Mesenteric fat pad (tissue), 1 donor: ENCODE results near the gene MEAF6. TPM values are rescaled to one million over a fixed set of nuclear protein-coding genes. Genes with fewer than 3 reads are reported as not detected.
"Not testable (repeated sequence)": the region's sequence is repeated elsewhere in the genome, so short reads cannot be mapped to it uniquely, and the experiment has no call there.

Source experiments
- DNase-seq: peaks from one replicate; pipeline ENCODE4 v3.0.0-alpha.2; 2020; ENCODE audit warnings: low spot score
- long read RNA-seq: library from polyadenylated mRNA; unstranded; transcript quantifications from one replicate; pipeline ENCODE4 v2.0.0, GENCODE V29; 2020
- total RNA-seq: library from RNA; stranded (reverse); fragmentation: NEBNext Ultra II Directional; extraction: Animal tissue kit (Norgen Biotek cat#: 25700); gene quantifications from one replicate; pipeline ENCODE4 v1.2.1, GENCODE V29; 2021
- donor health status: DM: yes; HTN: yes; CAD: no.

Gene MEAF6
- 43.4 TPM for total RNA-seq
- long read RNA-seq, transcript MEAF6-206 (8 exons, 1,408 nt): minor isoform, 24 of 200 reads
- long read RNA-seq, transcript MEAF6-202 (6 exons, 603 nt): minor isoform, 5 of 200 reads
- long read RNA-seq, transcript MEAF6-201 (7 exons, 1,525 nt): major isoform, 162 of 200 reads
- long read RNA-seq, partial matches to known transcripts: 2 of 200 reads
- long read RNA-seq, other reads (novel, unspliced or antisense): 7 of 200 reads

DNA sequence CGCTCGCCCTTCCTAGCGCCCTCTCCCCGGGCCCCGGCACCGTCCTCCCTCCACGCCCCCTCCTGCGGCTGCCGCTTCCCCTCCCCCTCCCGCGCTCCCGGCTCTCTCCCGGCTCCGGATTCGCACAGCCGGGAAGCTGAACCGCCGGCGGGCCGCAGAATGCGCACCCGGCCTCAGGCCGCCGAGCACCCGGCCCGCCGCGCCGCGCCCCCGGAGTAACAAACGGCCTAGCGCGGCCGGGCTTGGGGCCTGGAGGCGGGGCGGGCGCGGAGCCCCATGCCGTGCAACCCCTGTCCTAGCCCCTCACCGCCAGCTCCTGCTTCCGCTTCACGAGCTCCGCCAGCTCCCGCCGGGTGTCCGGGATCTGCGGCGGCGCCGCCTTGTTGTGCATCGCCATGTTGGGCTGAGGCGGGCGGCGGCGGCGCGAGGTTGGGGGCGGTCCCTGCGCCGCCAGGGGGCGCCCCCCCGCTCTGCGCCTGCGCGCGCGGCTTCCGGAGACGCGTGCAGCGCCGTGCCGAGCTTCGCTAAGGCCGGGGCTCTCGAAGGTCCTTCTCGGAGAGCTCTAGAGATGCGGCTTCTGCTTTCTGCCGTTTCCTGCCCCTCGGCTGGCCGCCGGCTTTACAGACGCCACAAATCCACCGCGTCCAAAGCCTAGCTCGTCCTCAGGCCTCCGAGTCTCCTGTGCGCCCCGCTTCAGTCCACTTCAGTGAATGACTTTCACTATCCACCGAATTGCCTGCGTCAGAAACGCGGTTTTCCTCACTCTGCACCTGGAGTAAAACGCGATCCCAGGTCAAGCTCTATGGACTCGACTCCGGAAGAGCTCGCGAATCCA lies at the start of gene MEAF6:
Gene MEAF6 (minus strand): TSS at position 417 of the 835 bp plus-strand sequence. CDS start 20 bp downstream, at position 397.
- DNase-seq: peak; percentile 94

DNA sequence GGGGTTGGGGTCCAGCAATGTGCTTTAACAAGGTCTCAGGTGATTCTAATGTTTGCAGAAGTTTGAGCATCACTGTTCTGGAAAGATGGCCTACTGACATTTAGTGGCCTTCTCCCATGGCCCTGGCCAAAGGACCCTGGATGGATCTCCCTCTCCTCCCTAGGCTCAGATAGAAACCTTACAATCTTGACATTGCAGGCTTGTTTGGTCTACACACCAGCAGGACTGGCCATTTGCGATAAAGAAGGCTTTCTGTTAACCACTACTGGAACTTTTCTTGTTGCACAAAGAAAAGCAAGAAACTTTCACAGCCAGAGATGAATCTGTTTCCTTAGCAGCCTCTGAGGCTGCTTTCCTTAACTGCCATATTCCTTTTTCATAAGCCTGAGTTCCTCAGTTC lies 48.4 kb upstream of the MEAF6 start:
- no peak for DNase-seq

DNA sequence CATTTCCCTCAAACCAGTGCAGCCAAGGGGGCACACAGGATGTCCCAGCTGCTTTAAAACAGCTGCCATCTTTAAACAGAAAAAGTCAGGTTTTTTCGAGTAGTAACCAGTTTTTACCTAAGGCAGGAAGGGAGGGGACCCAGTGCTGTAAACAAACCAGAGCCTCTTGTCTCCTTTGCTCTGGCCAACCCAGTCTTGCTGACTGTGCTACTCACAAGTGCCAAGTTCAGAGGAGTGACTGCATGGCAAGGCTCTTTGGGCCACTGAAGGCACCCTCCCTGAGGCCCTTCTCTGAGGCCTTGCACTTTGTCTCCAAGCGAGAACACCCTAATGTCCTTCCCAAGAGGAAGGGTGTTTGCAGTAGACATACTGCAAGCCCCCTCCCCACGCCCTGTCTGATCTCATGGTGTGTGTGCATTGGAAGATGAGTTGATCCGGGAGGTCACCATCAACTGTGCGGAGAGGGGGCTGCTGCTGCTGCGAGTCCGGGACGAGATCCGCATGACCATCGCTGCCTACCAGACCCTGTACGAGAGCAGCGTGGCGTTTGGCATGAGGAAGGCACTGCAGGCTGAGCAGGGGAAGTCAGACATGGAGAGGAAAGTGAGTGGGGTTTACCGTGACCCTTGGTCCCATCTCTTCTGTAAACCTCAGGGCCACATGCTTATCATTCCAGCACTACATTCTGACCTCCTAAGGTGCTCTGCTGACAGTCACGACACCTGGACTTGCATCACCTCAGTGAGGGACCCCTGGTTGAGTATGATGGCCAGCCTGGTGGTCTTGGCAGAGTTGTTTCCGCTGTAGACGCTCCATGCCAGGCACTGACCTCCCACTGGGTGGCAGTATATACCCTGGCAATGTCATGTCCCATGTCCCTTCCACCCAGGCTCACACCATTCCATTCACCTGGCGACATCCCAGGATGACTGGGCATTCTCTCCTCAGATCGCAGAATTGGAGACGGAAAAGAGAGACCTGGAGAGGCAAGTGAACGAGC lies 46.9 kb upstream of the MEAF6 start:
- no peak for DNase-seq

DNA sequence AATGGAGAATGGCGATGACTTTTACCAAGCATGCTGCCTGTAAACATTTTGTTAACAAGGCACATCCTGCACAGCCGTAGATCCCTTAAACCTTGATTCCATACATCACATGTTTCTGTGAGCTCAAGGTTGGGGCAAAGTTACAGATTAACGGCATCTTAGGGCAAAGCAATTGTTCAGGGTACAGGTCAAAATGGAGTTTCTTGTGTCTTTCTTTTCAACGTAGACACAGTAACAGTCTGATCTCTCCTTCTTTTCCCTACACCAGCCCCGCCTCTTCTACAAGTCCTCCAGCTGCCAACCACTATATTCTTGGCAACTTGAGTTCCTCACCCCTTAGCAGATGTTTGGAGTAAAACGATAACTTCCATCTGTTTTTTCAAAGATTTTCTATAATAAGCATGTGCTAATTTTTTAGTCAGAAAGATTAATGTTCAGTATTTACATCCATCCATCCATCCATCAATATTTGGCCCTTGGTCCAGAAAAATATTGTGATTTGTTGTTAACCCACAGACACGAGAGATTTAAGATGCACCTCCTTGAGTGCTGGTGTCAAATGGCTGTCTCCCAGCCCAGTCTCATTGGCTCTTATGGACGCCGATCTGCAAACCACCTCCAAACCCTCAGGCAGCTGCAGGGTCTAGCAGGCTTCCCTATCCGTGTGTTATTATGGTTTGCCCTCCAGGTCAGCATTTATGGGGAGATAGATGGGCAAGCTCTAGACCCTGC lies 46.0 kb upstream of the MEAF6 start:
- DNase-seq: no peak

DNA sequence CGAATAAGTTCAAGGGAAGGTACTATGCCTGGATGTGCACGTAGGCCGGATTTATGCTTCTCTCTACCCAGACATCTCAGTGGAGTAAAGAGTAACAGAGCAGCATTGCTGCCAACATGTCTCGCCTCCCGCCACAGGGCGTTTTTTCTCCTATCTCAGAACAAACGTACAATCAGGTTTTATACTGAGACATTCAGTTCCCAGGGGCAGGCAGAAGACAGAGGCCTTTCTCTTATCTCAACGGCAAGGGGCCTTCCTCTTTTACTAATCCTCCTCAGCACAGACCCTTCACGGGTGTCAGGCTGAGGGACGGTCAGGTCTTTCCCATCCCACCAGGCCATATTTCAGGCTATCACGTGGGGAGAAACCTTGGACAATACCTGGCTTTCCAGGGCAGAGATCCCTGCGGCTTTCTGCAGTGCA lies 45.4 kb upstream of the MEAF6 start:
- not testable (repeated sequence) for DNase-seq

DNA sequence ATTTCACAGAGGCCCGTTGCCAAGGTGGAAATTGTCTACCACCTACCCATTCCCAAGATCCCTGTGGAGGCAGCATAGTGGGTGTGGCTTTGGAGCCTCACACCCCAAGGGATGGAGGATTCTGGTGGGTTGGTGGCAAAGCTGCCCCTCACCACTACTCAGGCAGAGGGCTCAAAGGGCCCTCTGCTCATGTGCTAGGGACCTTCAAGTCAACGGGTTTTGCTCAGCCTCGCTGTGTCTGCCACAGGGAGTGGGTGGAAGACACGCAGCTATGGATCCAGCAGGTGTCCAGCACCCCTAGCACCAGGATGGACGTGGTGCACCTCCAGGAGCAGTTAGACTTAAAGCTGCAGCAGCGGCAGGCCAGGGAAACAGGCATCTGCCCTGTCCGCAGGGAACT lies 44.5 kb upstream of the MEAF6 start:
- DNase-seq: no peak

DNA sequence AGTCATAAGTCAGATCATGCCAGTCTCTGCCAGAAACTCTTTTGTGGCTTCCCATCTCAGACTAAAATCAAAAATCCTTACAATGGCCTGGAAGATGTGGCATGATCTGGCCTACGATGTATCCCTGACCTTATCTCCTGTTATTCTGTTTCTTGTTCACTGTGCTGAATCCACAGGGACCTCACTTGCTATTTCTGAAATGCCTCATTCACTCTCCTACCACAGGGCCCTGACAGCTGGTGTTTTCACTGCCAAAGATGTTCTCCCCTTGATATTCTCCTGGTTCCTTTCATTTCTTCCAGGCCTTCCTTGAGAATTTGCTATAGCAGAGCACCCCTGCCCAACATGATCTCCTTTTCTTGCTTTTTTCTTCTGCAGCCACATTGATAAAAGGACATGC lies 43.8 kb upstream of the MEAF6 start:
- DNase-seq: no peak

DNA sequence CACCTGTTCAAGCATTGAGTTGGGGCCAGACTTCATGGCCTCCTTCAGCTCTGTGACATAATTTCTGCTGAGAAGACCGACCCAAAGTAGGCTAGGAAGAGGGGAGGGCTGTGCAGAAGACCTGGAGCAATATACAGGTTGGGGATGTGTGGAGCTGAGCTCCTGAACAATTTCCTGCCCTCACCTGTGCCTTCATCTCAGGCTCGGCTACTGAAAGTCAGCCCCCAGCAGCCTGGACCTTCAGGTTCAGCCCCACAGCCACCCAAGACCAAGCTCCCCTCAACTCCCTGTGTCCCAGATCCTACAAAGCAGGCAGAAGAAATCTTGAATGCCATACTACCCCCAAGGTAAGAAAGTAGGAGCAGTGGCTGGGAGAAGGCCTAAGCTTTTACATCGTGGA lies 42.8 kb upstream of the MEAF6 start:
- no peak for DNase-seq

DNA sequence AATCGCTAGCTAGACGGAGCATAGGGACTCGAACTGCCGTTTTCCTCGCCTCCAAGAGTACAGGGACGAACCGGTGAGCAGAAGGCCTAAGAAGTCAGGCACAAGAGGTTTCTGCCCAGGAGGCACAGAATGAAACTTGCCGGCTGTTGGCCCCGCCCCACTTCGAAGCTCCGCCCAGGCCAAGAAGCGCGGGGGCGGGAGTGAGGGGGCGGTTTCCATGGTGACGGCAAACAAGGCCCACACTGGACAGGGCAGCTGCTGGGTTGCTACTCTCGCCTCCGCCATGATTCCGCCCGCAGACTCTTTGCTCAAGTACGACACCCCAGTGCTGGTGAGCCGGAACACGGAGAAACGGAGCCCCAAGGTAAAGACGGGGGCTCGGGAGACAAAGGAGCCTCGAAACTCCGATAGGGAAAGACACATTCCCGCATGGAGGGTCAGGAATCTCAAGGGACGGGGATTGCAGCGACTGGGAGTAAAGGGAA lies 42.2 kb upstream of the MEAF6 start, which contains the start of gene DNALI1:
Gene DNALI1 (plus strand): TSS at position 229 of the 485 bp plus-strand sequence. CDS start 55 bp downstream, at position 284.
- peak; percentile 93 for DNase-seq

DNA sequence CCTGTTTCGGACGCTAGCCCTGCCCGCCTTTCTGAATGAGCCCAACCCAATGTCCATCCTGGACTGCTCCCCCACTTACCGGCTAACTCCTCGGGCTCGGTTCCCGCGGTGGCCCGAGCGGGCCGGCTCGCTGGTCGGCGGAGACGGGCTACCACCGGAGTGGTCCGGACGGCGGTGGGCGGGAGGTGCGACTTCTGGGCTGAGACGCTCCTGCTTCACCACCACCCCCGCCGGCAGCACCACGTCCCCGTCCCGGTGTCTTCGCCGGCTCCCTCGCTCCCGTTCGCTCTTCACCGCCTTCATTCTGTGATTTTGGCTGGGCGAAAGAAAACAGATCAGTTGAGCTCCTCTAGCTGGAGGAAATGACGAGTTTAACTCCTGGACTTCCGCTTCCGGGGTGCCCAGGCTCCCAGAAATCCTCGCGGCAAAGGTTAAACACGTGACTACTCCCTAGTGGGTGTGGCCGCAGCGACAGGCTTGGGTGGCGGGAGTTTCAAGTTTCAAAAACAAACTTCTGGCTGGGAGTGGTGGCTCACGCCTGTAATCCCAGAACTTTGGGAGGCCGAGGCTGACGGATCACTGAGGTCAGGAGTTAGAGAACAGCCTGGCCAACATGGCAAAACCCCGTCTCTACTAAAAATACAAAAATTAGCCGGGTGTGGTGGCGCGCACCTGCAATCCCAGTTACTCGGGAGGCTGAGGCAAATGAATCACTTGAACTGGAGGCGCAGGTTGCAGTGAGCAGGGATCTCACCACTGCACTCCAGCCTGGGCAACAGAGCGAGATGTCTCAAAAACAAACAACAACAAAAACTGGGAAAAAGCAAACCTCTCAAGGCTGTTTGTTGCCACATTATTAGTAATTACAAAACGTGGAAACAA lies 39.6 kb upstream of the MEAF6 start, which contains the start of gene SNIP1:
Gene SNIP1 (minus strand): TSS at position 367 of the 882 bp plus-strand sequence. CDS start 64 bp downstream, at position 303.
- DNase-seq: peak; percentile 94

DNA sequence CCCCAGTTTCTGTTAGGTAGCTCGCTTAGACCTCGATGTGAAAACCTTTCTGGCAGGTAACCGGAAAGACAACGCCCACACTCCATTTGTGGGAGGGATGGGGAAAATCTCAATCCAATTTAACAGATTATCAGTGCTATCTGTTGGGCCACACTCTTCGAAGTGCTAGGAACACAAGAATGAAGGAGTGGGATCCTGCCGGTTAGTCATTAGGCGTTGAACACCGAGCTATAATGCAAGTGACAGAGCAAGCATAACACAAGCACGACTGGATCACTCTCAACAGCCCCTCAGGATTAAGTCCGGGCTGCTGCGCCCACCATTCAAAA lies 39.0 kb upstream of the MEAF6 start:
- DNase-seq: no peak

DNA sequence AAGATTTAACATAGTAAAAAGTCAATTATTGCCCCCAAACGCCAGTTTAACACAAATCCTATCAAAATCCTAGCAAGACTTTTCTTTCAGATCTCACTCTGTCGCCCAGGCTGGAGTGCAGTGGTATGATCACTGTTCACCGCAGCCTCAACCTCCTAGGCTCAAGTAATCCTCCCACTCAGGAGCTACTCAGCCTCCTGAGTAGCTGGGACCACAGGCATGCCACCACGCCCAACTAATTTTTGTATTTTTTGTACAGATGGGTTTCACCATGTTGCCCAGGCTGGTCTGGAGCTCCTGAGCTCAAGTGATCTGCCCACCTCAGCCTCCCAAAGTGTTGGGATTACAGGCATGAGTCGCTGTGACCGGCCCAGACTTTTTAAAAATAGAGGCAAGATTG lies 34.8 kb upstream of the MEAF6 start:
- no peak for DNase-seq

DNA sequence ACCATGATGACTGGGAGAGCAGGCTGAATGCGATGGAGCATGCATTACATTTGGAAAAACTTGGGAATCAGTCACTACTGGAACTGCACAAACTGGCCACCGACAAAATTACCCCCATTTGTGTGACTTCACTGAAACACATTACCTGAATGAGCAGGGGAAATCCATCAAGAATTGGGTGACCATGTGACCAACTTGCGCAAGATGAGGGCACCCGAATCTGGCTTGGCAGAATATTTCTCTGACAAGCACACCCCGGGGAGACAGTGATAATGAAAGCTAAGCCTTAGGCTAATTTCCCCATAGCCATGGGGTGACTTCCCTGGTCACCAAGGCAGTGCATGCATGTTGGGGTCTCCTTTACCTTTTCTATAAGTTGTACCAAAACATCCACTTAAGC lies 30.5 kb upstream of the MEAF6 start:
- DNase-seq: no peak

DNA sequence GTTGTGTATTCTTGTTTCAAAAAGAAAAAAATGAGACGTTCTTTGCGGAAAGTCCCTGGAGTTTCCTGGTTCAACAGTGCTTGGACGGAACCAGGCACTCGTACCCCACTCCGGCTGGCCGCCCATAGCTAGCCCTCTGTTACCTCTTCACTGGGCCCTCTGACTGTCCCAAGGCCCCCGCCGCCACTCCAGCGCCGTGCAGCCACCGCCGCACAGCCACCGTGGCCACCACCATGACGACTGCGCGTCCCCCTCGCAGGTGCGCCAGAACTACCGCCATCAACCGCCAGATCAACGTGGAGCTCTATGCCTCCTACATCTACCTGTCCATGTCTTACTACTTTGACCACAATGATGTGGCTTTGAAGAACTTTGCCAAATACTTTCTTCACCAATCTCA lies 30.0 kb upstream of the MEAF6 start:
- DNase-seq: no peak

DNA sequence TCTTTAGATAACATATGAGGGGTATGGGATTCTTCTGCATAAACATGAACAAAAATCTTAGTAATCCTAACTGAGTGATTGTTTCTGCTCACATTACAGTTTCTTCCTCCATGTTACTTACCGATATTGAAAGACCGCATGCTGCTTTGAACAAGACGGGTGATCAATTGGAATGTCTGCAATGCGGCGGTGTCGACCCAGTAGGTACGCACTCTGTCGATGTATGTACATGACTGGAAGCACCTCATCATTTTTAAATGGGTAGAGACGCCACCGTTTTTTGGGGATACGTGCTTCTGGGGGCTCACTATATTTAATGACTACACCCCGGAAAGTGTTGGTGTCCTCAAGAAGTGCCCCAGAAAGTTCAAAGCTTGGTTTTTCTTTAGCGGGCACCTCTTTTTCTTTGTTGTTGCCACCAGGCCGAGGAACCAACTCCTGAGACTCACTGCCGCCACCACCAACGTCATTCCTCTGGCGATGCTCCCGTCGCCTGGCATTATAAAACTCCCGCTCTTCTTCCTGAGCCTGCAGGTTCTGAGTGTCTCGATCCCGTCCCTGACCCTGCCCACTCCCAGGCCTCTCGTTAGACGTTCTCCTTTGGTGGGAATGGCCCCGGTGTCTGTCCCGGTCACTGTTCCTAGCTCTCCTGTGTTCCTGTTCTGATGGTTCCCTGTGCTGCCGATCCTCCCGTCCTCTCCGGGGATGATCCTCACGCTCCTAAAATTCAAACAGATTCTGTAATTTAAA lies 25.6 kb upstream of the MEAF6 start:
- no peak for DNase-seq

DNA sequence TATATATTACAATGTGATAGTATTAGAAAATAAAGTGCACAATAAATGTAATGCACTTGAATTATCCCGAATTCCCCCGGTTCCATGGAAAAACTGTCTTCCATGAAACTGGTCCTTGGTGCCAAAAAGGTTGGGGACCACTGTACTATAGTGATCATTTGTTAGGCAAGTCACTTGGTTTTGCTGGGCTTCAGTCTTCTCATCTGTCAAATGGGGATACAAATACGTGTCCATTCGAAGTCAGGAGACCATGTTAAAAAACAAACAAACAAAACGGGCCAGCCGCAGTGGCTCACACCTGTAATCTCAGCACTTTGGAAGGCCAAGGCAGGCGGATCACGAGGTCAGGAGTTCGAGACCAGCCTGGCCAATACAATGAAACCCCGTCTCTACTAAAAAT lies 24.6 kb upstream of the MEAF6 start:
- DNase-seq: not testable (repeated sequence)

DNA sequence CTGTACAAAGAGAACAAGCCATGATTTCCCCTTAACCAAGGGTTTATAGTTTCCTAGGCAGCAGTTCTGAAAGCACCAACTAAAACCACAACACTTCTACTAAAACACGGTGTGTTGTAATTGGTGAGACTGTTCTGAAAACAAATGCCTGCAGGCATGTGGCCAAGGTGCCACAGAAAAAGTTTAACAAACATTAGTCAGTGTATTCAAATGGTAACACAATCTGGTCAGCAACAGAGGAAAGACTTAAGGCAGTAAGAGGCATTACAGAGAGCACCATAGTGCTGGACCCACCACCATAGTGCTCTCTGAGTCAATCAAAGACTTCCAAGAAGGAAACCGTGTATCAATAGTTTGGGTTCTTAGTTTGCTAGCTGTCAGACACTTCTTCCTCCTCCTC lies 22.8 kb upstream of the MEAF6 start:
- DNase-seq: no peak

DNA sequence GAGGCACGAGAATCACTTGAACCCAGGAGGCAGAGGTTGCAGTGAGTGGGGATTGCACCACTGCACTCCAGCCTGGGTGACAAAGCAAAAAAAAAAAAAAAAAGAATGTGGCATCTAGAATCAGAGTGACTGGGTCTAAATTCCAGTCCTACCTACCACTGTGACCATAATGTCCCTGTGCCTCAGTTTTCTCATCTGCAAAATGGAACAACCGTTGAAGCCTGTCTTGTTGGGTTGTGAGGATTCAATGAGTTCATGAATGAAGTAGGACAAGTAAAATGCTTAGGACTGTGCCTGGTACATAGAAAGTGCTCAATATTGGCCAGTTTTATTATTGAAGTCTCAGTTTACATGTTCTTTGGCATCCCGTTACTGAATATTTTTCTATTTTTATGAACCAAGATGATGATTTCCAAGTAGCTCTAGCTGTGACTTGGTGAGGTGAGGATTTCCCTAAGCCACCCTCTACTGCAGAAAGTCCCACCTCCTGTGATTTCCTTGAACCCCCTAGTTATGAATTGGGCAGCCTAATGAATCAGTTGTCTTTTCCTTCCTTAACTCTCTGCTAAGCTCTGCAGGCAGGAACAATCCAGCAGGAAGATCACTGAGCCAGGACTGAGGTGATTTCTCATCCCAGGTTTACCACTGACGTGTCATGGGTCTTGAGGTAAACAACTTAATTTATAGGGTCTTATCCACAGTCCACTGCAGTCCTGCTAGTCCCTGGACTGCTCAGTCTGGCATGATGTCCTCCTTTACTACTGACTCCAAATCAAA lies 18.9 kb upstream of the MEAF6 start:
- DNase-seq: no peak
